HuH-7.5 (cell line): ENCODE data around the gene DVL2.

ENCODE experiments used
- DNase-seq: peaks from one replicate; pipeline ENCODE4 v3.0.0; 2011; ENCODE audit warnings: low spot score

Gene DVL2

DNA sequence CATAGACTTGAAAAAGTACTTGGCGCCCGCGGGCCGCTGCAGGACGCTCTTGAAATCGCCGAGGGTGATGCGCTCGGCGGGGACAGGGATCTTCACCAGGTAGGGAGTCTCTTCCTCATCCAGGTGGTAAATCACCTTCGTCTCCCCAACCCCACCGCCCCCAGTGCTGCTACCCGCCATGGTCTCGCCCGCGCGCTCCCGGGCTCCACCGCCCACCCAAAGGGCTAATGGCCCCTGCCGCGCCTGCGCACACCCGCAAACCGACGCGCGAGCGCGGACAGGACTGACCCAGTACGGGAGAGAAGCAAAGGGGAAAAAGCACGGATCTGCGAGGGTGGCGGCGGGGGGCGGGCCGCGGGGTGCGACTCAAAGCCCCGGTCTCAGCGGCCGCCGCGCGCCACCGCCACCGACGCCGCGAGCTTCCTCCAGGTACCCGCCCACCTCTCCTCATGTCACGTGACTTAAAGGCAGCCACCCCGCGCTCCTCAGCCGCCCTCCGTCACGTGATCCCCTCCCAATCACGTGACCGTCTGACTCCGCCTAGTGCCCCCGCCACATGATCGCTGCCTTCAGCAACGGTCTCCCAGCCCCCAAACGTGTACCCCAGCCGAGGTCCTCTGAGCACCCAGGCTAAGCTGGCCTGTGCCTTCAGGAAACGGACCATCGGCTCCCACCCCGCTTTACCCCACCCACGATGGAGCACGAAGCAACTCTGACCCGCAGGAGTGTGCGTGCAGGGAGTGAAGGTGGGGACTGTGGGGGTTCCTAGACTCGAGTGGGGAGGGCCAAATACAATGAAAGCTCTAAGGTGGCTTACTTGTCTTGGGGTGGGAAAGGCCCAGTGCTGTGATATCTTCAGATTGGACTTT lies at the start of gene DVL2:
DVL2 (minus strand) TSS at position 435 of the 869 bp plus-strand sequence; CDS start at position 180, 255 bp downstream.
- DNase-seq = peak; percentile 96

DNA sequence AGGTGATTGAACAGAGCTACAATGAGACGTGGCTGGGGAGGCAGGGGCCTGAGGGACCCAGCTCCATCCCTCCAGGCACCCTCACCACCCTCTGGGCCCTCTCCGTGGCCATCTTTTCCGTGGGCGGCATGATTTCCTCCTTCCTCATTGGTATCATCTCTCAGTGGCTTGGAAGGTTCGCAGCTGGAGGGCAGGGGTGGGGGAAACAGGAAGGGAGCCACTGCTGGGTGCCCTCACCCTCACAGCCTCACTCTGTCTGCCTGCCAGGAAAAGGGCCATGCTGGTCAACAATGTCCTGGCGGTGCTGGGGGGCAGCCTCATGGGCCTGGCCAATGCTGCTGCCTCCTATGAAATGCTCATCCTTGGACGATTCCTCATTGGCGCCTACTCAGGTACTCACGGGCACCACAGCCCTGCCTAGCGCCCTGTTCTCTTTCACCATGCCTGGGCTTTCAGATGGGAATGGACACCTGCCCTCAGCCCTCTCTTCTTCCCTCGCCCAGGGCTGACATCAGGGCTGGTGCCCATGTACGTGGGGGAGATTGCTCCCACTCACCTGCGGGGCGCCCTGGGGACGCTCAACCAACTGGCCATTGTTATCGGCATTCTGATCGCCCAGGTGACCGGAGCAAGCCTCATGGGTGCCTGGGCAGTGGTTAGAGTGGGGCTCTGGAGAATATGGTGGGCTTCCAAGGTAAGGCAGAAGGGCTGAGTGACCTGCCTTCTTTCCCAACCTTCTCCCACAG lies 49.3 kb upstream of the DVL2 start:
- DNase-seq = no peak

DNA sequence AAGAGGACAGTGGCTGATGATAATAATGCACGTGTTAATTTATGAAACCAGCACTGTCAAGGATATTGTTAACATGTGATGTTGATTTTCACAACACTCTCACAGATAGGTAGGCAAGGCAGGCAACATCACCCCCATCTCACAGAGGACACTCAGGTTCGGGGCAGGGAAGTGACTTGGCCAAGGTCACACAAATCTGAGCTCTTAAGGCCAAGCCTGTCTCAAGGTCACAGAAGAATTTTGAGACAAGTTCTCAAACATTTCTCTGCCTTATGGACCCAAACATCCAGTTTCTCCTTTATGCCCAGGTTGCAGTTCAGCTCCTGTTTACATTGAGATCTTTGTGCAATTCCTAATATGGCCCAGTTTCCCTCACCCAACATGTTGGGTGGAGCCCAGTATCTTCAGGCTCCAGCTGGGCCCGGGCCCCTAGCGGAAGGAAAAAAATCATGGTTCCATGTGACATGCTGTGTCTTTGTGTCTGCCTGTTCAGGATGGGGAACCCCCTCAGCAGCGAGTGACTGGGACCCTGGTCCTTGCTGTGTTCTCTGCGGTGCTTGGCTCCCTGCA lies 48.5 kb upstream of the DVL2 start:
- DNase-seq = no peak

DNA sequence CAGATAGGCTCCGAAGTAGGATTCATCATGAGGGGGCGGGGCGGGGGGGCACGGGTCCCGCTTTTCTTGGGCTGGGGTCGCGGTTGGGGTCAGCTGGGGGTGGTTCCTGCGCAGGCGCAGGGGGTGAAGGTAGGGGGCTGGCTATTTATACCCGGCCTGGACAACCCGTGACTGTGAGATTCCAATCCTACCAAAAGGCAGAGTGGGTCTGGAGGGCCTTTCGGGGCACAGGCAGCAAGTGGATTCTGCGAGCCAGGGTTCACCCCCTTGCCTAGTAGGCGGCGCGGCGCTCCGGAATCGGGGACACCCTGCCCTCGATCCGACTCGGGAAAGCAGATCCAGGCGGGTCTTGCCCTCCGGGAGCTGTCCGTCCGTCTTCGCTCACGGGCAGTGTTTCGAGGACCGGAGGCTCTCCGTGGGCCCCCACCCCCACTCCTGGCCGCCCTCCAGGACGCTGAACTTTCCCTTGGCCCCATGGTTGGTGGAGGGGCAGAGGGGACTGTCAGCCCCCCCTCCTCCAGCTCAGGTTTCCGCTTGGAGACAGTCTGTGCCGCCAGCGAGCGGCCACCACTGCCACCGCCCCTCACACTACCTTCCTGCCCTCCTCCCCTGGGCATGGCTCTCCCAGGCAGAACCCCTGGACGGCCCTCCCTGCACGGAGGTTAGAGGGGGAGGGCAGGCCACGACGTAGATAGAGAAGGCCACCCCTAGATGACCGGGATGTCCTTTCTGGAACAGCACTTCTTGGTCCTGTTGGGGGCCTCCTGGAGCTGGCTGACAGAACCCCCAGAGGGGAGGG lies 47.8 kb upstream of the DVL2 start:
- no peak for DNase-seq

DNA sequence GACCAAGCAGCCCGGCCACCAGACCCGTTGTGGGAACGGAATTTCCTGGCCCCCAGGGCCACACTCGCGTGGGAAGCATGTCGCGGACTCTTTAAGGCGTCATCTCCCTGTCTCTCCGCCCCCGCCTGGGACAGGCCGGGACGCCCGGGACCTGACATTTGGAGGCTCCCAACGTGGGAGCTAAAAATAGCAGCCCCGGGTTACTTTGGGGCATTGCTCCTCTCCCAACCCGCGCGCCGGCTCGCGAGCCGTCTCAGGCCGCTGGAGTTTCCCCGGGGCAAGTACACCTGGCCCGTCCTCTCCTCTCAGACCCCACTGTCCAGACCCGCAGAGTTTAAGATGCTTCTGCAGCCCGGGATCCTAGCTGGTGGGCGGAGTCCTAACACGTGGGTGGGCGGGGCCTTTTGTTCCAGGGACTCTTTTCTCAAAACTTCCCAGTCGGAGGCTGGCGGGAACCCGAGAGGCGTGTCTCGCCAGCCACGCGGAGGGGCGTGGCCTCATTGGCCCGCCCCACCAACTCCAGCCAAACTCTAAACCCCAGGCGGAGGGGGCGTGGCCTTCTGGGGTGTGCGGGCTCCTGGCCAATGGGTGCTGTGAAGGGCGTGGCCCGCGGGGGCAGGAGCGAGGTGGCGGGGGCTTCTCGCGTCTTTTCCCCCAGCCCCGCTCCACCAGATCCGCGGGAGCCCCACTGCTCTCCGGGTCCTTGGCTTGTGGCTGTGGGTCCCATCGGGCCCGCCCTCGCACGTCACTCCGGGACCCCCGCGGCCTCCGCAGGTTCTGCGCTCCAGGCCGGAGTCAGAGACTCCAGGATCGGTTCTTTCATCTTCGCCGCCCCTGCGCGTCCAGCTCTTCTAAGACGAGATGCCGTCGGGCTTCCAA lies 47.0 kb upstream of the DVL2 start, which contains the start of gene SLC2A4:
SLC2A4 (plus strand) TSS at position 645 of the 879 bp plus-strand sequence; CDS start at position 862, 217 bp downstream.
- DNase-seq = peak; percentile 96

DNA sequence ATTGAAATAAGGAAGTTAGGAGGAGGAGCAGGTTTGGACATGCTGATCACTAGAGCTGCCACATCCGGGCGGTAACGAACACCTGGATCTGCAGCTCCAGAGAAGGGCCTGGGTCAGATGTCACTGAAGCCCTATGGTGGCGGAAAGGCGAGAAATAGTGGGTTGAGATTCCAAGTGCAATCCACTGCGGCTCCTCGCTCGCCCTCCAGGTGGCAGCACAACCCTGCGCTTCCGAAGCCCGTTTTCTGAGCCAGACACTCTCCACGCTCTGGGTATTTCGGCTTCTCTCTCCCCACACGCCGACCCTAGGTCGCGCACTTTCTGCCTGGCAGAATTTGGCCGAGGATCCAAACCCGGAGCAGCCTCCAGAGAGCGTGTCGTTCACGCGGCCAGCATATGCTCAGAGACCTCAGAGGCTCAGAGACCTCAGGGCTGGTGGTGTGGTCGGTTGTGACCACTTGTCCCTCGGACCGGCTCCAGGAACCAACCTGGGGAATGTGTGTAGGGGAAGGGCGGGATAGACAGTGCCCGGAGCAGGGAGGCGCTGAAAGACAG lies 46.3 kb upstream of the DVL2 start:
- DNase-seq = no peak

DNA sequence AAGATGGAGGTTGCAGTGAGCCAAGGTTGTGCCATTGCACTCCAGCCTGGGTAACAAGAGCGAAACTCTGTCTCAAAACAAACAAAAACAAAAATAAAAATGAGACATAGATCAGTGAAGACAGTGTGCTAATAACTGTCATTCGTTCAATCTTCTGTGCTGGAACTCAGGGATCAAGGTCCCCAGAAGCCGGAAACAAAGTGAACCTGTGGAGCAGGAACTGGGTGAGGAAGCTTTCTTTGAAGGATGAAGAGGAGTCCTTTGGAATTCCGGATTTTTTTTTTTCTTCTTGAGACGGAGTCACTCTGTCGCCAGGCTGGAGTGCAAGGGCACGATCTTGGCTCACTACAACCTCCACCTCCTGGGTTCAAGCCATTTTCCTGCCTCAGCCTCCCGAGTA lies 45.1 kb upstream of the DVL2 start:
- no peak for DNase-seq

DNA sequence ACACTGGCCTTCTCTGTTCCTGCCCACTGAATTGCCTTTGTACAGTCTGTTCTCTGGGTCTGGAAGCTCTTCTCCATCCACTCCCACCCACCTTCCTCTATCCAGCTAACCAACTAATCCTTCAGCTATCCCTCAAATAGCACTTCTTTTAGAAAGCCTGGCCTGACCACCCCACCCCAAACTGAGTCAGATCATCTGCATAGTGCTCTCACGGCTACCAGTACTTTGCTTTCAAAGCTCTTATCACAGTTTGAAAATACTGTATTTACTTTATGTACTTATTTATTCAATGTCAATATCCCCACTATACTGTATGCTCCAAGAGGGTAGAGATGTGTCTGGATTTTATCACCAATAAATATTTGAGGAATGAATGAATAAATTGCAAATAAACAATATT lies 32.5 kb upstream of the DVL2 start:
- DNase-seq = no peak

DNA sequence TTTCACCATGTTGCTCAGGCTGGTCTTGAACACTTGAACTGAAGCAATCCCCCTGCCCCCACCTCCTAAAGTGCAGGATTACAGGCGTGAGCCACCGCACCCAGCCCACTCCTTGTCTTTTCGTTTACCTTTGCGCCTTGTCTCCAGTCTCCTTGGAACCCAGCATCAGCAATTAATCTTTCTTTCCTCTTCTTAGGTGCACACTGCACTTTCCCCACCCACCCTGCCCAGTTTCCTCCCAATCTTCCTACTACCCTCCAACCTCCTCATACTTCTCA lies 29.4 kb upstream of the DVL2 start:
- DNase-seq = no peak

DNA sequence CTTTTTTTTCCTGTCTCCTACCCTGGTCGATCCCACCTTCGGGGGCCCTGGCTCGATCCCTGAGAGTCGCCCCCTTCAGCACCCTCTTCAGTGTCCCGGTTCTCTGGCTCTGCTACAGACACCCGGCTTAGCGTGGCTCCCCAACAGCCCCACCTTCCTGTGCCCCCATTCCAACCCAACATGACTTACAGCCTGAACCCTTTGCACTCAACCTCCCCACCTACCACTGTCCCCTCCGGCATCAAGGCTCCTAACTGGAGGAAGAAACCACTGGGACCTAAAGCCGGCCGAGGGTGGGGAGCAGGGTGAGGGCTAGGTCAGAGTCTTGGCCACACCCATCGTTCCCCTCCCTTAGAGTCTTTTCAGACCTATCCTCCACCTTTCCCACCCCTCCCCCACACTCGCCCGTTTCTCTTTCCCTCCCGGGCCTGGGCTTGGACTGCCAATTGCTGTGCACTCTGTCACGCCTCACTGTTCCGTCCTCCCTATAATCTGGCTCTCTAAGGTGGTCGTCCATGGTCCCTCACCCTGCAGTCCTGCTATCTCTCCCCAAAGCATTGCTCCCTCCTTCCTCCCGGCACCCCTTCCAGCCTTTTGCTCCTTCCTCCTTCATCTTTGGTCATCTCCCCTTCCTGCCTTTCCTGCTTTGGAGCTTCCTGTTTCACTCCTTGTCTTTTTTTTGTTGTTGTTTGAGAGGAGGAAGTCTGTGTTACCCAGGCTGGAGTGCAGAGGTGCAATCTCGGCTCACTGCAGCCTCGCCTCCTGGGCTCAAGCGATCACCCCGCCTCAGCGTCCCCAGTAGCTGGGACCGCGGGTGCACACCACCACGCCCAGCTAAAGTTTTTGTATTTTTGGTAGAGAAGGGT lies 28.9 kb upstream of the DVL2 start:
- no peak for DNase-seq

DNA sequence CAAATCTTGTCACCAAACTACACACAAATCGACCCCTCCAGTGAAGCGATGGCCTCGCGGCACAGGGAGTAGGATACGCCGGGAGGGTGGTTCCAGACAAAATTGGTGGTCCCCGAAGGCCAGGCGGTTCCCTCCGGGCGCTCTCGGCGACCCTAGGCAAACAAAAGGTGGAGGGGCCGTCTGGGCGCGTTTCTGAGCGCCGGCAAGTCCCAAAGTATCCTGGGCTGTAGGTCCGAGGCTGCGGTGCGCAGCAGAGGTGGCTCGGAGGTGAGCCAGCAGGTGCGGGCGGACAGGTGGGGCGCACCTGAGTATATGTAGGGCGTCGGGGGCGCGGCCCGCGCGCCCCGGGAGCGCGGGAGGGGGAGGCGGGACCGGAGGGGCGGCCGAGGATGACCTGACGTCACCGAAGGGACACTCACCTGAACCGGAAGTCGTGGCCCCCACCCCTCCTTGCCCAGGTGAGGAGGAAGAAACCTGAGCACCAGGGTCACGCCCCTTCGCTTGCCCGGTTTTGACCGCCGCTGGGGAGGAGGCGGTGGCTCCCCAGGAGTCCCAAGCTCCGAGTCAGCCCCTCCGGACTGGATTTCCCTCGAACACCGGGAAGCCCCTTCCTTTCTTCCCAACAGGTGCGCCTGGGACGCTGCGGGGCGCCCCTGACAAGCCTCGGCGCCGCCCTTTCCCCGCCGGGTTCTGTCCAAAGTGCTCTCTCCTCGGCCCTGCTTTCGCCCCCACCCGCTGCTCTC lies 28.0 kb upstream of the DVL2 start, which contains the start of gene CLDN7:
CLDN7 (minus strand) TSS at position 287 of the 743 bp plus-strand sequence. CDS start 435 bp downstream, outside the sequence.
- DNase-seq = no peak

DNA sequence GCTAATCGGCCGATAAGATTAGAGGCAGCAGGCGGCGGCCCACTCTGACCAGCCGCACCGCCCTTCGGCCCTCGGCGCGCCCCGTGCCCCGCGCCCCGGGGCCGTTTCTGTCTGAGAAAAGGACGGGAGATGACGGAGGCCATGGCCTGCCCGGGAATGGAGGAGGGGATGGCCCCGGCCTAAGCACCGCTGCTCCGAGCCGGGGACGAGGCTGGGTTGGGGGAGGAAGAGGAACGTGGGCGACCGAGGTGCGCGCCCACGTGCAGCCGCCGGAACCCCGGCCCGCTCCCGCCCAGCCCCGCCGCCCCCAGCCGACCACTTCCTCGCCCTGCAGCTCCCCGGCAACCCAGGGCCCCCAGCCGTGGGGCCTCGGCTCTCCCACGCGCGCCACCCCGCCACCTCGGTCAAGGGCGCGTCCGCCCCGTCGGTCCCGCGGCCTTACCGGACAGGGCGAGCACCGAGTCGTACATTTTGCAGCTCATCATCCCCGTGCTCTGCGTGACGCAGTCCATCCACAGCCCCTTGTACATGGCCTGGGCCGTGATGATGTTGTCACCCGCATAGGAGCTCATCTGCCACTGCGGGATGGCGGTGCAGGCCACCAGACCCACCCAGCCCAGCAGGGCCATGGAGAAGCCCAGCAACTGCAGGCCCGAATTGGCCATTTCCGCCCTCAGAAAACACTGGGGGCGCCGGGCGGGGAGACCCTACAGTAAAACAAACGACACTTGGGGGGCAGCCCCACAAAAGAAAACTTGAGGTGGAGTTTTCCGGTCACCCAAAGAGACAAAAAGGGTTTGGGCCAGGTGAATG lies 27.3 kb upstream of the DVL2 start:
- no peak for DNase-seq

DNA sequence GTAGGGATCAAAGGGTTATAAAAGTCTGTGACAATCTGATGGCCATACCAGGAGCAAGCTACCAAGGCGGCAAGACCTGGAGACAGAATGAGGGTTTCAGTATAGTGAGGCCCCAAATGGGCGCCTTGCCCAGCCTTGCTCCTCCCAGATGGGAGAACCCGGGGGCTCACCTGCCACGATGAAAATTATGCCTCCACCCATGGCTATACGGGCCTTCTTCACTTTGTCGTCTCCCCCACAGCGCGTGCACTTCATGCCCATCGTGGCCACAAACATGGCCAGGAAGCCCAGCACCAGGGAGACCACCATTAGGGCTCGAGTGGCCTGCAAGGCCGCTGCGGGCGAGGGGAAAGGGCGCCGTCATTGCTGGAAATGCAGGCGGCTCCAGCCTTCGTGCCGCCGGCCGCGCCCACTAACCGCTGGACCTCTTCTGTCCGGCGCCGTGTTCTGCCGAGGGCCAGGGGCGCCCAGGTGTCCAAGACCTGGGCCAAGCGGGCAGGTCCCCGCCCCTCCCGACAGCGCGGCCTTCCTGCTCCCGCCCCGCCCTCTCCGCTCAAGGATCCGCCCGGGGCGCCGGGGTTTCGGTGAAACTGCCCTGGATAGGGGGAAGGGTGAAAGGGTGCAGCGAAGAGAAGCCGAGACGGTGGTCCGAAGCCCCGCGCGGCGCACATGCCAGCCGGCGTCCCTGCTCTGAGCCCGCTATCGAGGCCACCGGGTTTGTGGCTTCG lies 26.5 kb upstream of the DVL2 start:
- DNase-seq = no peak

DNA sequence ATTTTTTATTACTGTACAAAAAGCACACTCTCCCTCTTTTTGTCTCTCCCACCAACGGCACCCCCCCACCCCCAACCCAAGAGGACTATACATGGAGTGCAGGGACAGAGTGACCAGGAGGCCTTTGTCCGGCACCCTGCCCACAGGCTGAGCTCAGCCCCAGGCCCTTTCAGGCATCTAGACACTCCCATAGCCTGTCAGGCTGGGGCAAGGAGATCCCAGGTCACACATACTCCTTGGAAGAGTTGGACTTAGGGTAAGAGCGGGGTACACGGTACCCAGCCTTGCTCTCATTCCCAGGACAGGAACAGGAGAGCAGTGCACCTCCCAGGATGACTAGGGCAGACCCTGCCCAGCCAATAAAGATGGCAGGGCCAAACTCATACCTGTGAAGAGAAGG lies 25.8 kb upstream of the DVL2 start:
- no peak for DNase-seq

DNA sequence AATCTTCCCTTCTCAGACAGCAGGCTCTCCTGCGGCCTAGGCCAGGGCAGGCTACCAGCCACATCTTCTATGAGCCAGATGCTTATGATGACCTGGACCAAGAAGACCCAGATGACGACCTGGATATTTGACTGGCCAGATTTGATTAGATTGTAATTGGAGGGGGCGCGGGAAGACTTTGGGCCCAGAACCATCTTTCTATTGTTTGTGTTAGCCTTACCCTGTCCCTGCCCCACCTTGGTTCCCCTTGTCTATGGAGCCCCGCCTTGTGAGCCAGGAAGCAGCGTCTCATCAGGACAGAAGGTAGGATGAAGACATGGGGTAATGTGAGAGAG lies 25.2 kb upstream of the DVL2 start:
- DNase-seq = no peak

DNA sequence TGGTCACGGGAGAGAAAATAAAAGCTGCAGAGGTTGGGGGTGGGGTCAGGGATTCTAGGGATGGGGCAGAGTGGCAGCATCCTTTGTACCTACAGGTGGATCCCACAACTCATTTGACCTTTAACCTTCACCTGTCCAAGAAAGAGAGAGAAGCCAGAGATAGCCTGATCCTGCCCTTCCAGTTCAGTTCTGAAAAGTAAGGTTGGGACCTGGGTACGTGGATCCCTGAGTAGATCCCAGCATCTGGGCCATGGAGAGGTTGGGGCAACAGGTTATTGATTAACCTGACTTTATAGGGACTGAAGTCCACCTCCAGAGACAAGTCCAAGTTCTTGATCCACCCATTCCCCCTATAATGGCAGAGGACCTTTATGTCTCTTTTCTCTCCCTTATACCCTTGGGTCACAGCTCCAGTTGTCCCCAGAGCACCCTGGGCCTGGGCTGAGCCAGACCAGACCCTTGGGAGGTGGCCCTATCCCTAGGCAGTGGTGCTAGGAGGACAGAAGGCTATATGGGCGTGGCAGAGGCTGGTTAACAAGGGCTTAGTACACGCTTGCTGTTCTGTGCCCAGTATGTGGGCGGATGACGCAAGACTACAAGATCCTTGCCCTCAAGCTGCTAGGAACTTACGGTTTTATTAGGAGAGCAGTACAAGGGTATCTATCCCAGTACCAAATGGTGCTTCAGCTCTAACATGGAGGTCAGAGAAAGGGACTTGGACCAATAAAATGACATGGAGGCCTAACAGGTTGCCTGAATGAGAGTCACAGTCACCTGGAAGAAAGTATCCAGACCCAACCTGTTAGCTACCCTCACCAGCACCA lies 24.6 kb upstream of the DVL2 start:
- DNase-seq = peak; percentile 70
